WERI-Rb-1 (cell line): ENCODE measurements around the gene PNPLA3.

Source experiments
- DNase-seq: peaks from one replicate; pipeline ENCODE4 v3.0.0-alpha.2; 2020
- H3K27ac ChIP-seq: fragments of 250-450 bp; sonication (Bioruptor Pico); 2 replicates; pipeline ENCODE4 v1.5.1; 2020; ENCODE audit warnings: mild to moderate bottlenecking, moderate library complexity
- H3K27me3 ChIP-seq: fragments of 250-450 bp; sonication (Bioruptor Pico); 2 replicates; pipeline ENCODE4 v1.5.1; 2021; ENCODE audit warnings: mild to moderate bottlenecking, low read depth, moderate library complexity; ENCODE audit not compliant: insufficient read depth, severe bottlenecking
- H3K36me3 ChIP-seq: fragments of 250-450 bp; sonication (Bioruptor Pico); 2 replicates; pipeline ENCODE4 v1.5.1; 2020; ENCODE audit warnings: mild to moderate bottlenecking, moderate library complexity
- H3K4me3 ChIP-seq: 2 replicates; pipeline ENCODE4 v1.5.1; 2011; ENCODE audit warnings: low read depth, mild to moderate bottlenecking, control low read depth, low read length
- H3K9me3 ChIP-seq: fragments of 250-450 bp; sonication (Bioruptor Pico); 2 replicates; pipeline ENCODE4 v1.5.1; 2021; ENCODE audit warnings: mild to moderate bottlenecking, moderate library complexity; ENCODE audit not compliant: severe bottlenecking
- CTCF ChIP-seq: IDR thresholded peaks from 2 replicates; pipeline ENCODE4 v1.5.1; 2011; ENCODE audit warnings: low read depth, mild to moderate bottlenecking, control low read depth, inconsistent platforms, low read length

PNPLA3 gene

GRCh38 chr22:43951391-43951790 lies 27.8 kb downstream of the PNPLA3 start:
- no peak overlapping the region for H3K27ac ChIP-seq
- H3K27me3 ChIP-seq: no peaks in the 10 kb centered on the region
- no peaks in the 10 kb centered on the region for H3K9me3 ChIP-seq
- H3K4me3 ChIP-seq: no peak overlapping the region
- peaks cover 24% of the 10 kb centered on the region for H3K36me3 ChIP-seq
- TF ChIP-seq CTCF: no peak
- no peak for DNase-seq

- Histone ChIP-seq H3K9me3 (no peaks in the 10 kb centered on the region), H3K27ac (no peak overlapping the region), H3K4me3 (no peak overlapping the region), H3K27me3 (no peaks in the 10 kb centered on the region), H3K36me3 (peaks cover 18% of the 10 kb centered on the region)
- no peak for TF ChIP-seq CTCF
- no peak for DNase-seq
These were observed 28.4 kb downstream of the PNPLA3 start for GRCh38 chr22:43951966-43952365.

GRCh38 chr22:43953988-43954785 lies 30.6 kb downstream of the PNPLA3 start:
- Histone ChIP-seq H3K27ac (peak overlapping the region; percentile 88), H3K9me3 (no peaks in the 10 kb centered on the region), H3K36me3 (peaks cover 5% of the 10 kb centered on the region), H3K27me3 (no peaks in the 10 kb centered on the region), H3K4me3 (peak overlapping the region; percentile 83)
- TF ChIP-seq CTCF: no peak
- DNase-seq: no peak

GRCh38 chr22:43955040-43955882 lies 31.7 kb downstream of the PNPLA3 start, which contains the start of gene SAMM50:
Gene SAMM50 (plus strand): TSS chr22:43955442. CDS start chr22:43955578, 136 bp downstream.
- Histone ChIP-seq H3K27ac (peak within 1 kb of the TSS; percentile 88), H3K36me3 (no peaks in the 10 kb centered on the region; the same call in 1 of the 2 replicates), H3K9me3 (no peaks in the 10 kb centered on the region), H3K4me3 (peak within 1 kb of the TSS; percentile 83), H3K27me3 (no peaks in the 10 kb centered on the region)
- no peak for TF ChIP-seq CTCF
- DNase-seq: peak; percentile 95

- no peak for DNase-seq
- no peaks in the 10 kb centered on the region for H3K27me3 ChIP-seq
- H3K36me3 ChIP-seq: no peaks in the 10 kb centered on the region; the same call in 1 of the 2 replicates
- peak overlapping the region; percentile 88 for H3K27ac ChIP-seq
- no peak for TF ChIP-seq CTCF
- no peaks in the 10 kb centered on the region for H3K9me3 ChIP-seq
- peak overlapping the region; percentile 83 for H3K4me3 ChIP-seq
These were observed 32.5 kb downstream of the PNPLA3 start for GRCh38 chr22:43955883-43956782.
